ENCODE data around the gene CATSPERZ. TPM values are rescaled to one million over a fixed set of nuclear protein-coding genes. Genes with fewer than 3 reads are reported as not detected.

CATSPERZ gene
- total and polyA plus RNA-seq, 2 donors (not counting 3 experiments of a cell fraction or from before 2014, with no cell fraction given) = 0.11 TPM; not detected in 1

DNA sequence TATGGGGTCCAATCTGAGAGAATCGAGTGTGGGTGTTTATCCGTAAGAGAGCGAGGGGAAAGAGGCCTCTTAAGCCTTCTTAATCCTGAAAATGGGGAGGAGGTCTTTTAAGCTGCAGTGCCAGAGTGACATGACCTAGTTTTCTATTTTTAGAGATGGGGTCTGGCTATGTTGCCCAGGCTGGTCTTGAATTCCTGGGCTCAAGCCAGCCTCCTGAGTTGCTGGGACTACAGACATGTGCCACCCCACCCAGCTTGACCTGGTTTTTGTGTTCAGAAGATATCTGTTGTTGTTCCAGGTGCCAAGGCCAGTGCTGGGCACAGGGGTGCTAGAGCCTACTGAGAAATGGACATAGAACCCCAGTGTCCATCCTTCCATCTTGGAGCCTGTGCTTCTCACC is 17.1 kb upstream of the CATSPERZ start:
- dilution Hi-C loops (cut with MboI; ENCODE audit: extremely low pct_ligation_motif_present, low sequenced_read_pairs) (no loop called here), intact Hi-C loops (cut with micrococcal nuclease) (no loop called here)
- Histone ChIP-seq H3K27ac (ENCODE audit: insufficient read depth, low read depth, low read length) (no peak overlapping the region), H3K4me3 (replicated peaks in 1 of 3; ENCODE audit: insufficient read depth in 1 of 3, low read depth in 1 of 3, low read length in 3 of 3) (no peak overlapping the region), H3K79me2 (ENCODE audit: control insufficient read depth, insufficient read depth, low read length) (peaks cover 2% of the 10 kb centered on the region), H3K36me3 (ENCODE audit: control insufficient read depth in 2 of 2, extremely low read depth in 1 of 2, insufficient read depth in 2 of 2, low read length in 2 of 2) (peaks cover 2 to 11% of the 10 kb centered on the region in 2 experiments), H4K20me1 (replicated peaks; ENCODE audit: control insufficient read depth, extremely low read depth, insufficient read depth, low read length) (no peaks in the 10 kb centered on the region), H2AFZ (ENCODE audit: low read depth, low read length) (no peak overlapping the region), H3K9me1 (replicated peaks; ENCODE audit: control insufficient read depth, extremely low read depth, insufficient read depth, low read length) (no peaks in the 10 kb centered on the region), H3K9me3 (replicated peaks; ENCODE audit: control insufficient read depth, insufficient read depth, low read length) (no peaks in the 10 kb centered on the region), H3K9ac (replicated peaks; ENCODE audit: extremely low read depth, insufficient read depth, low read length) (no peak overlapping the region), H3K4me2 (ENCODE audit: insufficient read depth, low read length) (no peak overlapping the region), H3K4me1 (ENCODE audit: control insufficient read depth, extremely low read depth, insufficient read depth, low read length) (peaks cover 11% of the 10 kb centered on the region), H3K27me3 (ENCODE audit: control insufficient read depth in 2 of 2, insufficient read depth in 2 of 2, low read length in 2 of 2) (no peaks in the 10 kb centered on the region)
- ChIA-PET CTCF (interaction anchor here (0.6 to 3.5 kb wide), 6 partner anchors 11 to 79 kb away, joined by 3 to 26 read pairs (median 8); partner anchors contain the start of gene CATSPERZ), POLR2A (no interaction called here)
- DNase-seq (ENCODE audit: low read depth, low spot score) (no peak), FAIRE-seq (no peak)
- TF ChIP-seq POLR2A (IDR thresholded peaks at IDR 0.05; ENCODE audit: low read depth, low read length) (no peak), FOS (IDR thresholded peaks at IDR 0.05; ENCODE audit: borderline replicate concordance, insufficient read depth, low read length) (no peak), POLR2AphosphoS5 (IDR thresholded peaks at IDR 0.05; ENCODE audit: insufficient read depth, low read depth, low read length) (no peak), GATA2 (IDR thresholded peaks at IDR 0.05; ENCODE audit: insufficient read depth, insufficient read length, low read depth, low read length) (no peak), EZH2 (IDR thresholded peaks at IDR 0.05; ENCODE audit: borderline replicate concordance, low read depth, low read length, severe bottlenecking) (no peak), MYC (IDR thresholded peaks at IDR 0.05; ENCODE audit: low read depth, low read length) (no peak), JUN (IDR thresholded peaks at IDR 0.05; ENCODE audit: borderline replicate concordance, insufficient read depth, insufficient read length, low read depth) (no peak)
- TF ChIP-seq, protein P1, sequence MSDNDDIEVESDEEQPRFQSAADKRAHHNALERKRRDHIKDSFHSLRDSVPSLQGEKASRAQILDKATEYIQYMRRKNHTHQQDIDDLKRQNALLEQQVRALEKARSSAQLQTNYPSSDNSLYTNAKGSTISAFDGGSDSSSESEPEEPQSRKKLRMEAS (IDR thresholded peaks at IDR 0.05; ENCODE audit: insufficient read depth, insufficient read length) = no peak
- TF ChIP-seq, protein P2, sequence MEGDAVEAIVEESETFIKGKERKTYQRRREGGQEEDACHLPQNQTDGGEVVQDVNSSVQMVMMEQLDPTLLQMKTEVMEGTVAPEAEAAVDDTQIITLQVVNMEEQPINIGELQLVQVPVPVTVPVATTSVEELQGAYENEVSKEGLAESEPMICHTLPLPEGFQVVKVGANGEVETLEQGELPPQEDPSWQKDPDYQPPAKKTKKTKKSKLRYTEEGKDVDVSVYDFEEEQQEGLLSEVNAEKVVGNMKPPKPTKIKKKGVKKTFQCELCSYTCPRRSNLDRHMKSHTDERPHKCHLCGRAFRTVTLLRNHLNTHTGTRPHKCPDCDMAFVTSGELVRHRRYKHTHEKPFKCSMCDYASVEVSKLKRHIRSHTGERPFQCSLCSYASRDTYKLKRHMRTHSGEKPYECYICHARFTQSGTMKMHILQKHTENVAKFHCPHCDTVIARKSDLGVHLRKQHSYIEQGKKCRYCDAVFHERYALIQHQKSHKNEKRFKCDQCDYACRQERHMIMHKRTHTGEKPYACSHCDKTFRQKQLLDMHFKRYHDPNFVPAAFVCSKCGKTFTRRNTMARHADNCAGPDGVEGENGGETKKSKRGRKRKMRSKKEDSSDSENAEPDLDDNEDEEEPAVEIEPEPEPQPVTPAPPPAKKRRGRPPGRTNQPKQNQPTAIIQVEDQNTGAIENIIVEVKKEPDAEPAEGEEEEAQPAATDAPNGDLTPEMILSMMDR (IDR thresholded peaks at IDR 0.05; ENCODE audit: extremely low read depth in 1 of 2, insufficient read depth in 1 of 2, low read depth in 1 of 2, low read length in 2 of 2) = no peak
- no TSS peak for BruUV-seq (replicated peaks)

Measured in endothelial cell of umbilical vein (primary cell).